GM23248 (cell line): ENCODE data around the gene RIC1. TPM values are rescaled to one million over a fixed set of nuclear protein-coding genes. Genes with fewer than 3 reads are reported as not detected.

Experiments
- DNase-seq: peaks from one replicate; pipeline ENCODE4 v3.0.0-alpha.2; 2015
- H2AFZ ChIP-seq: fragments of 200-600 bp; sonication (generic); 2 replicates; pipeline ENCODE4 v1.6.1; 2016; ENCODE audit warnings: antibody characterized with exemption
- H3F3A ChIP-seq: fragments of 200-600 bp; sonication (generic); 2 replicates; pipeline ENCODE4 v1.6.1; 2016; ENCODE audit warnings: mild to moderate bottlenecking, antibody characterized with exemption, mixed run types; ENCODE audit not compliant: insufficient read depth
- H3K27ac ChIP-seq: fragments of 200-600 bp; sonication (generic); 2 replicates; pipeline ENCODE4 v1.5.1; 2016; ENCODE audit warnings: mild to moderate bottlenecking
- H3K27me3 ChIP-seq: fragments of 200-600 bp; sonication (generic); replicated peaks from 2 replicates; pipeline ENCODE4 v1.6.1; 2016; ENCODE audit warnings: mild to moderate bottlenecking; ENCODE audit not compliant: insufficient read depth
- H3K36me3 ChIP-seq: fragments of 200-600 bp; sonication (generic); 2 replicates; pipeline ENCODE4 v1.6.1; 2016; ENCODE audit warnings: low read depth, mild to moderate bottlenecking
- H3K4me1 ChIP-seq: fragments of 200-600 bp; sonication (generic); 2 replicates; pipeline ENCODE4 v1.6.1; 2016; ENCODE audit warnings: mild to moderate bottlenecking; ENCODE audit not compliant: insufficient read depth
- H3K4me2 ChIP-seq: fragments of 200-600 bp; sonication (generic); one replicate; pipeline ENCODE4 v1.6.1; 2016; ENCODE audit warnings: mild to moderate bottlenecking; ENCODE audit not compliant: unreplicated experiment
- H3K4me3 ChIP-seq: fragments of 200-600 bp; sonication (generic); 2 replicates; pipeline ENCODE4 v1.5.1; 2016; ENCODE audit warnings: mild to moderate bottlenecking
- H3K79me2 ChIP-seq: fragments of 200-600 bp; sonication (generic); 2 replicates; pipeline ENCODE4 v1.6.1; 2016; ENCODE audit warnings: mild to moderate bottlenecking; ENCODE audit not compliant: insufficient read depth
- H3K9ac ChIP-seq: fragments of 200-600 bp; sonication (generic); 2 replicates; pipeline ENCODE4 v1.6.1; 2016; ENCODE audit warnings: mild to moderate bottlenecking
- H3K9me2 ChIP-seq: fragments of 200-600 bp; sonication (generic); 2 replicates; pipeline ENCODE4 v1.6.1; 2016; ENCODE audit warnings: mixed run types, mild to moderate bottlenecking, moderate library complexity; ENCODE audit not compliant: insufficient read depth
- H3K9me3 ChIP-seq: fragments of 200-600 bp; sonication (generic); one replicate; pipeline ENCODE4 v1.6.1; 2017; ENCODE audit warnings: low read depth
- H4K20me1 ChIP-seq: fragments of 200-600 bp; sonication (generic); 2 replicates; pipeline ENCODE4 v1.6.0; 2016; ENCODE audit not compliant: insufficient read depth
- EZH2 ChIP-seq: fragments of 200-600 bp; sonication (generic); IDR thresholded peaks from 2 replicates; pipeline ENCODE4 v1.6.1; 2018; ENCODE audit warnings: antibody characterized with exemption, mild to moderate bottlenecking; ENCODE audit not compliant: insufficient read depth, poor library complexity, severe bottlenecking
- EZH2phosphoT487 ChIP-seq: fragments of 200-600 bp; sonication (generic); IDR thresholded peaks from 2 replicates; pipeline ENCODE4 v1.6.1; 2018; ENCODE audit warnings: antibody characterized with exemption, moderate library complexity, mild to moderate bottlenecking, low read depth; ENCODE audit not compliant: insufficient read depth
- WGBS, 2 experiments: methylation state at CpG; one replicate each; pipeline ENCODE4 v1.1.6; 2015 to 2017; ENCODE audit warnings: low lambda C conversion rate in 2 of 2, low coverage in 1 of 2; ENCODE audit errors: missing lambda C conversion rate in 2 of 2; 5-methylcytosine and 5-hydroxymethylcytosine counted together
- in situ Hi-C: fragments of 300-500 bp; cut with MboI; formaldehyde crosslinking; loops from 2 replicates; pipeline ENCODE4 v1.15.0; 2020
- polyA plus RNA-seq: library from polyadenylated mRNA; unstranded; fragments of >200 nt; fragmentation: Nextera tagmentation; extraction: Ambion mirVana; gene quantifications from 2 replicates; pipeline ENCODE4 v1.2.1, GENCODE V29; 2016
- total RNA-seq: library from RNA; depleted of rRNA; stranded (reverse); fragments of >200 nt; shearing (Covaris generic); gene quantifications from 2 replicates; pipeline ENCODE4 v1.2.3, GENCODE V29; 2014

The RIC1 gene
- total and polyA plus RNA-seq, 2 experiments from 2014 or later: 13.0 to 48.7 TPM

DNA sequence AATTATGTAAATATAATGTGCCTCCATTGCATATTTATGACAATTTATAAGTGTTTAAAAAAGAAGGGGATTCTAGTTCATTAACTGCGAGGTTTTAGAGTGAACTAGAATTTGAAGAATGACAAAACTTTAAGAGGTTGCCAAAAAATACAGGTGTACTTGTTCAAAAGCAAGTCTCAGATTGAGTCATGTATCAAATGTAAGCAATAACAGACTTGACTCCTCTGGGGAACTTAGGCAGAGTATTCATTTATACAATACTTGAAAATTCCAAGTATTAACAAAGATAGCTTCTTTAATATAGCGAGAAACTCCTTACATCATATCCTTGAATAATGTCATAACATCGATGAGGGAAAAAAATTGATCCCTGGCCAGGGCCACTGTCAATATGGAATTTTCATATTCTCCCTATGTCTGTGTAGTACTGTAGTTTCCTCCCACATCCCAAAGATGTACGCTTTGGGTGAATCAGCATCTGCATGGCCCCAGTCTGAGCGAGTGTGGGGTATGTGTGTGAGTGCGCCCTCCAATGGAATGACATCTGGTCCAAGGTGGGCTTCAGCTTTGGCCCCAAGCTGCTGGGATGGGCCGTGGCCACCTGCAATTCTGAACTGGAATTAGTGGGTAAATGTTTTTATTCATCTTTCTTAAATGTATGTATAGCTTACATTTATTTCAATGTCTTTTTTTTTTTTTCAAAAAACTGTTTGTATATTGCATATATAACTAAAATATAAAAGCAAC lies 70.1 kb downstream of the RIC1 start:
- Histone ChIP-seq H3K4me3 (no peak overlapping the region), H3K9me2 (no peaks in the 10 kb centered on the region), H3K27me3 (no peaks in the 10 kb centered on the region), H2AFZ (no peak overlapping the region), H3K36me3 (0 out of 2 replicates have a peak, but pooled peaks cover 4% of the 10 kb centered on the region), H3F3A (no peaks in the 10 kb centered on the region), H3K4me2 (no peak overlapping the region), H3K9me3 (no peaks in the 10 kb centered on the region), H3K79me2 (peaks cover 97% of the 10 kb centered on the region), H4K20me1 (0 out of 2 replicates have a peak, but pooled peaks cover 3% of the 10 kb centered on the region), H3K27ac (no peak overlapping the region), H3K4me1 (0 out of 2 replicates have a peak, but pooled peaks cover 7% of the 10 kb centered on the region), H3K9ac (no peak overlapping the region)
- 97 to 99% methylated on average over 7 of the region's 7 CpGs for WGBS, 2 experiments
- in situ Hi-C loops: no loop called here
- TF ChIP-seq EZH2 (no peak), EZH2phosphoT487 (no peak)
- no peak for DNase-seq

DNA sequence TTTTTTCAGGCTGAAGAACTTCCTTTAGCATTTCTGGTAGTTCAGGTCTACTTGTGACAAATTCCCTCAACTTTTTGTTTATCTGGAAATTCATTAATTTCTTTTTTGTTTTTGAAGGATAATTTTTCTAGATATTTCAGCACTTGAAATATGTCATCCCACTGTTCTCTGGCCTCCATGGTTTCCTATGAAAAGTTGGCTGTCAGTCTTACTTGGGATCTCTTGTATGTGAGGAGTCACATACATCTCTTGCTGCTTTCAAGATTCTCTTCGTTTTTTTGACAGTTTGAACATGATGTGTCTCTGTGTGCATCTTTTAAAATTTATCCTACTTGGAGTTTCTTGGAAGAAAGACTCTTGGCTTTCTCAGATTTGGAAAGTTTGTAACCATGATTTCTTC lies 79.5 kb downstream of the RIC1 start:
- no peaks in the 10 kb centered on the region for H3K9me3 ChIP-seq
- peaks cover 27% of the 10 kb centered on the region for H3K36me3 ChIP-seq
- H3K9me2 ChIP-seq: no peaks in the 10 kb centered on the region
- H3K4me2 ChIP-seq: no peak overlapping the region
- no peak overlapping the region for H2AFZ ChIP-seq
- H4K20me1 ChIP-seq: no peaks in the 10 kb centered on the region
- no peak overlapping the region for H3K27ac ChIP-seq
- no peaks in the 10 kb centered on the region for H3K4me1 ChIP-seq
- no peak for TF ChIP-seq EZH2
- no peak for TF ChIP-seq EZH2phosphoT487
- no peak overlapping the region for H3K4me3 ChIP-seq
- in situ Hi-C loops: no loop called here
- H3F3A ChIP-seq: peaks cover 10% of the 10 kb centered on the region; the same call in 1 of the 2 replicates
- H3K9ac ChIP-seq: no peak overlapping the region
- 52 to 59% methylated on average over 1 of the region's 1 CpG for WGBS, 2 experiments
- DNase-seq: peak; percentile 37
- peaks cover 85% of the 10 kb centered on the region for H3K79me2 ChIP-seq
- H3K27me3 ChIP-seq: no peaks in the 10 kb centered on the region

DNA sequence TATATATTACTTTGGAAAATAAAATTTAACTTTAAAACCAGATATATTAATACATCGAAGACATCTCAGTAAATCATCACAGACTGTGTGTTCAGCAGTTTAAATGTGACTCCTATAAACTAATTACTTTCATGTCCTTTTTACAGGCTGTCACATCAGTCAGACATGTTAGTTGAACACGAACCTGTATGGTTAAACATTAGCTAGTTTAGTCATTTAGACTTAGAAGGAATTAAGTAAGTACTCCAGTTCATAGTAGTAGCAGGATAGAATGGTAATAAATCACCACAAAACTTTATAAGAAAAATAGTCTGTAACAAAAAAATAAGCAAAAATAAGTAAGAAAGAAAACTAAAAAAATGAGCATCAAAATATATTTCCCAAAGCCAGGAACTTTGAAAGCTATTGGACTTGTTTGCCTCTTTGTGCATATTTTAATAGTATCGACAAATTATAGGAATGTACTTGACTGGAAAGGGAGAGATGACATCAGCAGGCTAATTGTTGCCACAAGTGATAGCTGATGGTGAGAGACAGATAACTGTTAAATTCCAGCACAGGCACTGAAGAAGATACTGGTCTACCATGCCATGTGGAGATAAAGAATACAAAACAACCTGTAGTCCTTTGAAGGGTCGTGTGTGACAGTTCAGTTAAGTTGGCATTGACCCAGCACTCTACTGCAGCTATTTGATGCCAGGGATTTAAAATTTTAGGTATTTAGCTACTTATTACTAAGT lies 83.9 kb downstream of the RIC1 start:
- Histone ChIP-seq H3K79me2 (peaks cover 67% of the 10 kb centered on the region), H3K9ac (no peak overlapping the region), H3F3A (0 out of 2 replicates have a peak, but pooled peaks cover 8% of the 10 kb centered on the region), H4K20me1 (no peaks in the 10 kb centered on the region), H3K4me1 (peaks cover 12% of the 10 kb centered on the region), H3K4me2 (no peak overlapping the region), H3K9me3 (no peaks in the 10 kb centered on the region), H3K9me2 (no peaks in the 10 kb centered on the region), H3K4me3 (no peak overlapping the region), H3K27me3 (no peaks in the 10 kb centered on the region), H3K36me3 (peaks cover 45% of the 10 kb centered on the region), H3K27ac (no peak overlapping the region), H2AFZ (no peak overlapping the region)
- in situ Hi-C loops: no loop called here
- 54 to 64% methylated on average over 4 of the region's 4 CpGs for WGBS, 2 experiments
- no peak for DNase-seq
- TF ChIP-seq EZH2phosphoT487 (no peak), EZH2 (no peak)

DNA sequence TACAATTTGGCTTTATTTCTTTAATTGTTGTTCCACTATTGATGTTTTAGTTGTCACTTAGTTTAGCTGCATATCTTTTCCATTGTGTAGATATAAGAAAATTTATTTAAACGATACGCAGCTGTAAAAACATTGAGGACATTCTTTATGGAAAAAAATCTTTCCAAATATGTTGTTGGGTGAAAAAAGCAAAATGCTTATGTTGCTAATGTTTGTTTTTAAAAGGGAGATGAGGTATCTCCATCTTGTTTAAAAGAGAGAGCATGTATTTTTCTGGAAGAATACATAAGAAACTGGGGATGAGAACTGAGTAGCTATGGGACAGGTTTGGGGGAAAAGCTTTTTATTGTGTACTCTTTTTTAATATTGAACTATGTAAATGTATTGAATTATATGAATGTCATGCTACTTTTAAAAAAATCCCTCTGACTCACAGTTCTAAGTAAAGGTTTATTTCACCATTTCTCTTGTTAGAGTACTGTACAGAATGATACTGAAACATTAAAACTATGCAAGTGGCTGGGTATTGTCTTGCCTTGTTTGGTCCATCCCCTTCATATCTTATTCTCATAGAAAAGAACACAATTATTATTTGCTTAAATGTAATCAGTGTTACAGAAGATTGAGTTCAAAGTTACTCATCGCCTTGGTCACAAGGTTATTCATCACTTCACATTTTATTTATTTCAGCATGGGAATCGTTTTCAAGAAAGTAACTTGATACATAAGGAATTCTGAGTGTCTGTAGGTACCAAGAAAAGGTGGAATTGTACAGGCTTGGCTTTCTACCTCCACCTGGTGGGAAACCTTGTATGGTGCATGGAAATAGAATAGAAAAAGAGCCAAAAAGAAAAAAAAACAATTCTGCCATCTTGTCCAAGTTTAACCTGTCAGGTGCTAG lies 85.8 kb downstream of the RIC1 start:
- no peaks in the 10 kb centered on the region for H3K27me3 ChIP-seq
- WGBS, 2 experiments: 74 to 75% methylated on average over 4 of the region's 4 CpGs
- DNase-seq: peak; percentile 36
- no peak overlapping the region for H2AFZ ChIP-seq
- no peaks in the 10 kb centered on the region for H3K9me3 ChIP-seq
- peaks cover 29% of the 10 kb centered on the region for H3K36me3 ChIP-seq
- peaks cover 31% of the 10 kb centered on the region for H3K4me1 ChIP-seq
- no peak overlapping the region for H3K4me3 ChIP-seq
- no peaks in the 10 kb centered on the region for H3K9me2 ChIP-seq
- peaks cover 48% of the 10 kb centered on the region for H3K79me2 ChIP-seq
- TF ChIP-seq EZH2: no peak
- TF ChIP-seq EZH2phosphoT487: no peak
- no peaks in the 10 kb centered on the region for H4K20me1 ChIP-seq
- peaks cover 15% of the 10 kb centered on the region for H3F3A ChIP-seq
- H3K27ac ChIP-seq: no peak overlapping the region
- in situ Hi-C loops: no loop called here
- H3K4me2 ChIP-seq: no peak overlapping the region
- no peak overlapping the region for H3K9ac ChIP-seq
